ENCODE data around the gene GCN1. TPM values are rescaled to one million over a fixed set of nuclear protein-coding genes. Genes with fewer than 3 reads are reported as not detected.

Gene GCN1
- total RNA-seq, 1 donor from 2014 or later: 130 TPM

DNA sequence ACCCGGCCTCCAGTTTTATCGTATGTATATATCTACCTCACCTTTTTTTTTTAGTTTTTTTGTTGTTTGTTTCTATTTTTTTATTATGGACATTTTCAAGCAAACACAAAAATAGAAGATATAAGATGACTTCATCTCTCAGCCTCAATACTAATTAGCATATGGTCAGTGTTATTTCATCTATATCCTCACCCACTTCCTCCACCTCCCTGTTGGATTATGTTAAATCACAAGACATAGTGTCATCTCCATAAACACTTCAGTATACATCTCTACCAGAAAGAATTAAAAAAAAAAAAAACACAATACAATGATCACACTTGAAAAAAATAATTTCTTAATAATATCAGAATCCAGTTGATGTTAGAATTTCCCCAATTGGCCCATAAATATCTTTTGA is 112.9 kb downstream of the GCN1 start:
- H3K4me3 Mint-ChIP-seq: no peak overlapping the region
- H3K36me3 Mint-ChIP-seq: no peaks in the 10 kb centered on the region
- peaks cover 19% of the 10 kb centered on the region for H3K4me1 Mint-ChIP-seq (ENCODE audit: unreplicated experiment)
- TF ChIP-seq, protein P1, sequence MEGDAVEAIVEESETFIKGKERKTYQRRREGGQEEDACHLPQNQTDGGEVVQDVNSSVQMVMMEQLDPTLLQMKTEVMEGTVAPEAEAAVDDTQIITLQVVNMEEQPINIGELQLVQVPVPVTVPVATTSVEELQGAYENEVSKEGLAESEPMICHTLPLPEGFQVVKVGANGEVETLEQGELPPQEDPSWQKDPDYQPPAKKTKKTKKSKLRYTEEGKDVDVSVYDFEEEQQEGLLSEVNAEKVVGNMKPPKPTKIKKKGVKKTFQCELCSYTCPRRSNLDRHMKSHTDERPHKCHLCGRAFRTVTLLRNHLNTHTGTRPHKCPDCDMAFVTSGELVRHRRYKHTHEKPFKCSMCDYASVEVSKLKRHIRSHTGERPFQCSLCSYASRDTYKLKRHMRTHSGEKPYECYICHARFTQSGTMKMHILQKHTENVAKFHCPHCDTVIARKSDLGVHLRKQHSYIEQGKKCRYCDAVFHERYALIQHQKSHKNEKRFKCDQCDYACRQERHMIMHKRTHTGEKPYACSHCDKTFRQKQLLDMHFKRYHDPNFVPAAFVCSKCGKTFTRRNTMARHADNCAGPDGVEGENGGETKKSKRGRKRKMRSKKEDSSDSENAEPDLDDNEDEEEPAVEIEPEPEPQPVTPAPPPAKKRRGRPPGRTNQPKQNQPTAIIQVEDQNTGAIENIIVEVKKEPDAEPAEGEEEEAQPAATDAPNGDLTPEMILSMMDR (conservative IDR thresholded peaks at IDR 0.05): no peak
- H3K27ac Mint-ChIP-seq: no peak overlapping the region
- peaks cover 3% of the 10 kb centered on the region for H3K27me3 Mint-ChIP-seq
- H3K9me3 Mint-ChIP-seq: no peaks in the 10 kb centered on the region
- DNase-seq (ENCODE audit: extremely low spot score, unreplicated experiment): no peak

DNA sequence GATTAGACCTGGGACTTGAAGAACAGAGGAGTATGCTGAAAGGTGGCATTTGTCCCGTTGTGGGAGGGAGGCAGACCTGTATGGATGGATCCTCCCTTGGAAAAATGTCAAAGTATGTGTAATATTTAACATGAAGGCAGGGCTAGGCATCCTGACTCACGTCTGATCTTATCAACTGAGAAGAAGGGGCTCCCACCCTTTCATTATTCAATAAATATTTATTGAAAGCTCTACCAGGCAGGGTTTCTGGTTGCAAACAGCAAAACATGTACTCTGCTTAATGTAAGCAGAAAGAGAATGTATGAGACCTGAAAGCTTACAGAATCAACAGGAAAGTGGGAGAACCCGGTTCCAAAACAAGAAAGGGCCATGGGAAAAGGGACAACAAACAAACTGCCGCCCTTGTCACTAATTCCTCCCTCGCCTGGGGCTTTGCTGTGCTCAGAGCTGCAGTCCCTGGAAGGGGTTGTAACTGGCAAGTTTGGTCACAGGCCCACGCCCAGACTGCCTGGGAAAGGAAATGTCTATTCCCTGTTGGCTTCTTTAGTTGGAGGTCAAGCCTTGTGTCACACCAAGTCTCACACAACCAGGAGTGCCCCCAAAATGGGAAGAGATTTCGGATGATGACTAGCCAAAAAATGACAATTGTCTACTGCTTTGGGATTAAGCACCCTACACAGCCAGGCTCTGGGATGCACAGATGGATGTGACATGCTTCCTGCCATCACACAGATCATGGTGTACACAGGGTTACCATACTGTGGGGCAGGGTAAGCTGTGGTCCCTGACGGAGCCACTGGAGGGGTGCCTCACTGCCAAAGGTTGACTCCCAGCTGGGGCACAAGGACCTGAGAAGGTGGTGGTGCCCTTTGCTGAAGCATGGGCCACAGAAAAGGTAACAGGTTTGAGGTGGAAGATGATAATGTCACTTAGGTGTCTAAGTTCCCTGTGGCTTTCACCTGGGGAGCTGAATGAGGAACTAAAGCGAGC is 114.8 kb downstream of the GCN1 start:
- DNase-seq (ENCODE audit: extremely low spot score, unreplicated experiment): no peak
- Mint-ChIP-seq H3K27me3 (peaks cover 3% of the 10 kb centered on the region), H3K9me3 (no peaks in the 10 kb centered on the region), H3K4me3 (no peak overlapping the region), H3K4me1 (ENCODE audit: unreplicated experiment) (peaks cover 14% of the 10 kb centered on the region), H3K36me3 (no peaks in the 10 kb centered on the region), H3K27ac (peak overlapping the region; percentile 71)
- TF ChIP-seq, protein P1 (conservative IDR thresholded peaks at IDR 0.05): no peak

DNA sequence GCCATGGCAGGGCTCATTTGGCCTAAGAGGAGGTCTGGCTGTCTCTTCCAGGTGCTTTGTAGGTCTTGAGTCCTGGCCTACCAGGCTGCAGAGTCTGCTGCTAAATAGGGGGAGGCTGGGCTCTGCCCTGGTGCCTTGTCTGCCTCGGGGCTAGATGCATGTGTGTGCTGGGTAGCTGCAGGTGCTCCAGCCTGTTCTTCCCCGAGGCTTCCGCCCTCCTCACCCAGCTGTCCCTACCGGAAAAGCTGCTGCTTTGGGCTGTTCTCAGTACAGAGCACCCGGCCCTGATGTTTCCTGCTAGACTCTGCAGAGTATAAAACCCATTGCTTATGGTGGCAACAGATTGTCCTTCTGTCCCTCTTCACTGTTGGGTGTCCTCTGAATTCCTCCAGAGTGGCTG is 115.6 kb downstream of the GCN1 start:
- H3K4me3 Mint-ChIP-seq: no peak overlapping the region
- TF ChIP-seq, protein P1 (conservative IDR thresholded peaks at IDR 0.05): no peak
- H3K27me3 Mint-ChIP-seq: peaks cover 3% of the 10 kb centered on the region
- no peak for DNase-seq (ENCODE audit: extremely low spot score, unreplicated experiment)
- H3K36me3 Mint-ChIP-seq: no peaks in the 10 kb centered on the region
- peaks cover 14% of the 10 kb centered on the region for H3K4me1 Mint-ChIP-seq (ENCODE audit: unreplicated experiment)
- H3K9me3 Mint-ChIP-seq: no peaks in the 10 kb centered on the region
- peak overlapping the region; percentile 71 for H3K27ac Mint-ChIP-seq

DNA sequence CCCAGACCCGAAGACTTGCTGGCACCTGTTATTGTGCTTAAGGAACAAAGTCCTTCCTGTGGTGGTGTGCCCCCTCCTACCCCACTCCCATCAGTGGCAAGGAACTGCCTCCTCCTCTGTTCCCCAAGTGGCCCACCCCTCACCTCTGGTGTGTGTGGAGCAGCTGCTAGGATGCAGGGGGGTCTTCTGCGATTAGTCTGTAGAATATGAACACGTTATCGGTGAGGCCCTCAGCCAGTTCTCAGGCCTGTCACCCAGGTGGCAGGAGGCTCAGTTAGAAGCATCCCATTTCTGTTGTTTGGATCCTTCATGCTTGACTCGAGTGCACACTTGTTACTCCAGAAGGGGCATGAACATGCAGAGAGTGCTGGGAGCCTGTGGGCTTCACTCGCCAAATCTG is 117.3 kb downstream of the GCN1 start:
- TF ChIP-seq, protein P1 (conservative IDR thresholded peaks at IDR 0.05): no peak
- Mint-ChIP-seq H3K36me3 (no peaks in the 10 kb centered on the region), H3K4me1 (ENCODE audit: unreplicated experiment) (peaks cover 14% of the 10 kb centered on the region), H3K9me3 (no peaks in the 10 kb centered on the region), H3K4me3 (no peak overlapping the region), H3K27me3 (peaks cover 3% of the 10 kb centered on the region), H3K27ac (no peak overlapping the region)
- DNase-seq (ENCODE audit: extremely low spot score, unreplicated experiment): no peak

Small RNA genes within 50 kb of the gene (microRNA-seq; reads per million reads assigned to microRNA genes)
- not detected for gene MIR4498

Other genes with a start within 250 kb of the GCN1 start
- 7.4 and 7.8 TPM in 2 replicates for gene BICDL1, start 205.5 kb downstream of the GCN1 start, total RNA-seq (ENCODE audit: low replicate concordance)
- 42.3 and 47.1 TPM in 2 replicates for gene RAB35, start 78.0 kb downstream of the GCN1 start, total RNA-seq (ENCODE audit: low replicate concordance)
- 2,585 and 2,806 TPM in 2 replicates for gene RPLP0, start 6.4 kb upstream of the GCN1 start, total RNA-seq (ENCODE audit: low replicate concordance)
- 60.7 and 127 TPM in 2 replicates for gene PXN, start 71.0 kb upstream of the GCN1 start, total RNA-seq (ENCODE audit: low replicate concordance)
- gene RNU4-2, start 97.2 kb upstream of the GCN1 start, total RNA-seq (ENCODE audit: low replicate concordance): 6,693 and 9,065 TPM in 2 replicates
- gene RNU4-1, start 98.5 kb upstream of the GCN1 start, total RNA-seq (ENCODE audit: low replicate concordance): 4,376 and 7,253 TPM in 2 replicates
- 2.0 and 2.7 TPM in 2 replicates for gene SIRT4, start 107.6 kb upstream of the GCN1 start, total RNA-seq (ENCODE audit: low replicate concordance)
- gene PLA2G1B, start 133.1 kb upstream of the GCN1 start, total RNA-seq (ENCODE audit: low replicate concordance): not detected in 2 replicates
- 22.0 and 71.7 TPM in 2 replicates for gene MSI1, start 174.4 kb upstream of the GCN1 start, total RNA-seq (ENCODE audit: low replicate concordance)
- gene COX6A1, start 243.4 kb upstream of the GCN1 start, total RNA-seq (ENCODE audit: low replicate concordance): 400 and 501 TPM in 2 replicates

All from type B pancreatic cell (in vitro differentiated cells).